Smooth muscle cell (in vitro differentiated cells): ENCODE results near the gene RXRA. TPM values are rescaled to one million over a fixed set of nuclear protein-coding genes. Genes with fewer than 3 reads are reported as not detected.

Source experiments
- DNase-seq: peaks from one replicate; lab custom pipeline; 2025; ENCODE audit not compliant: unreplicated experiment; lab: John Stamatoyannopoulos, UW
- H2AFZ ChIP-seq: fragments of 200-600 bp; sonication (generic); 2 replicates; pipeline ENCODE4 v1.6.0; 2016; ENCODE audit warnings: antibody characterized with exemption, low read depth, mild to moderate bottlenecking
- H3F3A ChIP-seq: fragments of 200-600 bp; sonication (generic); 2 replicates; pipeline ENCODE4 v1.6.0; 2017; ENCODE audit warnings: antibody characterized with exemption, low read depth
- H3K27ac ChIP-seq: fragments of 200-600 bp; sonication (generic); 2 replicates; pipeline ENCODE4 v1.5.1; 2016; ENCODE audit warnings: low read depth, mild to moderate bottlenecking
- H3K27me3 ChIP-seq: fragments of 200-600 bp; sonication (generic); 2 replicates; pipeline ENCODE4 v1.6.1; 2016; ENCODE audit warnings: low read depth, mild to moderate bottlenecking
- H3K36me3 ChIP-seq: fragments of 200-600 bp; sonication (generic); 2 replicates; pipeline ENCODE4 v1.5.1; 2016; ENCODE audit warnings: low read depth
- H3K4me1 ChIP-seq: fragments of 200-600 bp; sonication (generic); 2 replicates; pipeline ENCODE4 v1.5.1; 2016; ENCODE audit warnings: low read depth
- H3K4me2 ChIP-seq: fragments of 200-600 bp; sonication (generic); 2 replicates; pipeline ENCODE4 v1.6.0; 2016; ENCODE audit warnings: mild to moderate bottlenecking
- H3K4me3 ChIP-seq: fragments of 200-600 bp; sonication (generic); 2 replicates; pipeline ENCODE4 v1.5.1; 2016; ENCODE audit warnings: mild to moderate bottlenecking
- H3K79me2 ChIP-seq: fragments of 200-600 bp; sonication (generic); 2 replicates; pipeline ENCODE4 v1.6.0; 2016; ENCODE audit warnings: low read depth, mild to moderate bottlenecking
- H3K9ac ChIP-seq: fragments of 200-600 bp; sonication (generic); 2 replicates; pipeline ENCODE4 v1.6.0; 2016; ENCODE audit warnings: low read depth
- H3K9me3 ChIP-seq: fragments of 200-600 bp; sonication (generic); replicated peaks from 2 replicates; pipeline ENCODE4 v1.5.1; 2016; ENCODE audit warnings: low read depth
- H4K20me1 ChIP-seq: fragments of 200-600 bp; sonication (generic); 2 replicates; pipeline ENCODE4 v1.6.0; 2016; ENCODE audit warnings: low read depth
- CTCF ChIP-seq: fragments of 200-600 bp; sonication (generic); IDR thresholded peaks from 2 replicates; pipeline ENCODE4 v1.5.1; 2017; ENCODE audit warnings: borderline replicate concordance, mild to moderate bottlenecking, antibody characterized with exemption; ENCODE audit not compliant: insufficient read depth, poor library complexity, severe bottlenecking
- WGBS: methylation state at CpG from one replicate; pipeline ENCODE4 v1.1.7; 2016; ENCODE audit warnings: low lambda C conversion rate; 5-methylcytosine and 5-hydroxymethylcytosine counted together
- polyA plus RNA-seq: library from polyadenylated mRNA; unstranded; fragments of >200 nt; fragmentation: Nextera tagmentation; extraction: Ambion mirVana; gene quantifications from 2 replicates; pipeline ENCODE4 v1.2.1, GENCODE V29; 2016
- total RNA-seq: library from RNA; depleted of rRNA; stranded (reverse); fragments of >200 nt; gene quantifications from 2 replicates; pipeline ENCODE4 v1.2.3, GENCODE V29; 2014

RXRA gene
- total and polyA plus RNA-seq, 2 experiments from 2014 or later, result 8.9 to 23.1 TPM

GRCh38 chr9:134458207-134459108, 132.2 kb downstream of the RXRA start:
- H3K36me3 ChIP-seq, result no peaks in the 10 kb centered on the region
- H3F3A ChIP-seq, result peaks cover 12% of the 10 kb centered on the region
- peak; percentile 44 for DNase-seq
- peak overlapping the region; percentile 93 for H3K9ac ChIP-seq
- no peak for TF ChIP-seq CTCF
- H3K27ac ChIP-seq, result peak overlapping the region; percentile 100
- H3K4me1 ChIP-seq, result peaks cover 11% of the 10 kb centered on the region
- H3K27me3 ChIP-seq, result no peaks in the 10 kb centered on the region
- H2AFZ ChIP-seq, result no peak overlapping the region
- H3K9me3 ChIP-seq, result no peaks in the 10 kb centered on the region
- peak overlapping the region; percentile 25 for H3K4me3 ChIP-seq
- H4K20me1 ChIP-seq, result no peaks in the 10 kb centered on the region
- 45% methylated on average over 20 of the region's 20 CpGs for whole genome bisulfite sequencing
- peak overlapping the region; percentile 56 for H3K4me2 ChIP-seq
- peaks cover 23% of the 10 kb centered on the region for H3K79me2 ChIP-seq

GRCh38 chr9:134459164-134459563, 132.9 kb downstream of the RXRA start:
- H3K27ac ChIP-seq, result peak overlapping the region; percentile 100
- H2AFZ ChIP-seq, result no peak overlapping the region
- peaks cover 11% of the 10 kb centered on the region for H3K4me1 ChIP-seq
- H4K20me1 ChIP-seq, result no peaks in the 10 kb centered on the region
- no peak overlapping the region for H3K4me3 ChIP-seq
- TF ChIP-seq CTCF, result no peak
- no peaks in the 10 kb centered on the region for H3K36me3 ChIP-seq
- DNase-seq, result no peak
- peaks cover 12% of the 10 kb centered on the region for H3F3A ChIP-seq
- no peaks in the 10 kb centered on the region for H3K27me3 ChIP-seq
- peaks cover 16% of the 10 kb centered on the region for H3K79me2 ChIP-seq
- WGBS, result 84% methylated on average over 9 of the region's 9 CpGs
- H3K4me2 ChIP-seq, result peak overlapping the region; percentile 56
- H3K9me3 ChIP-seq, result no peaks in the 10 kb centered on the region
- no peak overlapping the region for H3K9ac ChIP-seq

GRCh38 chr9:134459573-134459972, 133.3 kb downstream of the RXRA start:
- Histone ChIP-seq H4K20me1 (no peaks in the 10 kb centered on the region), H3K27me3 (no peaks in the 10 kb centered on the region), H2AFZ (no peak overlapping the region), H3K4me2 (peak overlapping the region; percentile 16), H3F3A (peaks cover 12% of the 10 kb centered on the region), H3K4me1 (peaks cover 11% of the 10 kb centered on the region), H3K27ac (peak overlapping the region; percentile 14), H3K36me3 (no peaks in the 10 kb centered on the region), H3K4me3 (no peak overlapping the region), H3K9ac (no peak overlapping the region), H3K79me2 (peaks cover 13% of the 10 kb centered on the region), H3K9me3 (no peaks in the 10 kb centered on the region)
- no peak for TF ChIP-seq CTCF
- no peak for DNase-seq
- WGBS, result 97% methylated on average over 10 of the region's 10 CpGs

GRCh38 chr9:134460206-134460605, 134.0 kb downstream of the RXRA start:
- no peak for TF ChIP-seq CTCF
- Histone ChIP-seq H3K27ac (peak overlapping the region; percentile 14), H4K20me1 (no peaks in the 10 kb centered on the region), H3K36me3 (no peaks in the 10 kb centered on the region), H3K4me2 (no peak overlapping the region), H3K9me3 (no peaks in the 10 kb centered on the region), H3K79me2 (peaks cover 6% of the 10 kb centered on the region), H3K4me3 (no peak overlapping the region), H3K9ac (no peak overlapping the region), H2AFZ (no peak overlapping the region), H3K4me1 (peaks cover 11% of the 10 kb centered on the region), H3F3A (peaks cover 7% of the 10 kb centered on the region), H3K27me3 (no peaks in the 10 kb centered on the region)
- DNase-seq, result no peak
- WGBS, result 83% methylated on average over 12 of the region's 12 CpGs
